Measurements from ENCODE around the gene VANGL2.
A peak's percentile ranks its signal among the peaks of the same experiment; 100 is the strongest.
"Not testable (repeated sequence)": the region's sequence is repeated elsewhere in the genome, so short reads cannot be mapped to it uniquely, and the experiment has no call there.

Gene VANGL2

DNA sequence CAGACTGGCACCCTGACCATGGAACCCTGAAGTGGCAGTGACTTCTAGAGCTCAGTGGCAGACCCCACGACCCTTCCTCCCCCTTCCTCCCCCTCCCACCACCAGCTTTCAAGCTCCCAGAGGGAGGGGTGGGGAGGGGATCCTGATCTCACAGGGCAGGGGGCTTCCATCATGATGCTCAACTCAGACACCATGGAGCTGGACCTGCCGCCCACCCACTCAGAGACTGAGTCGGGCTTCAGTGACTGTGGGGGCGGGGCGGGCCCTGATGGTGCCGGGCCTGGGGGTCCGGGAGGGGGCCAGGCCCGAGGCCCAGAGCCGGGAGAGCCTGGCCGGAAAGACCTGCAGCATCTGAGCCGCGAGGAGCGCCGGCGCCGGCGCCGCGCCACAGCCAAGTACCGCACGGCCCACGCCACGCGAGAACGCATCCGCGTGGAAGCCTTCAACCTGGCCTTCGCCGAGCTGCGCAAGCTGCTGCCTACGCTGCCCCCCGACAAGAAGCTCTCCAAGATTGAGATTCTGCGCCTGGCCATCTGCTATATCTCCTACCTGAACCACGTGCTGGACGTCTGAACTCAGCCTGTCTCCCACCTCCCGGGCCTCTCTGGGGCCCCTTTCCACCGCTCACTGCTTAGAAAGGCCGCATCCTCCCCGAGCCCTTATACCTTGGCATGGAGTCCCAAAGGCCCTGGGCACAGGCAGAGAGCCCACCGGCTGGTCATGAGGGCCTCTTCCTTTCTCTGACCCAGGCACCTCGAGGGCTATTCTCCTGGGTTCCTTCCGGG lies 29.6 kb upstream of the VANGL2 start:
- no peak for DNase-seq

DNA sequence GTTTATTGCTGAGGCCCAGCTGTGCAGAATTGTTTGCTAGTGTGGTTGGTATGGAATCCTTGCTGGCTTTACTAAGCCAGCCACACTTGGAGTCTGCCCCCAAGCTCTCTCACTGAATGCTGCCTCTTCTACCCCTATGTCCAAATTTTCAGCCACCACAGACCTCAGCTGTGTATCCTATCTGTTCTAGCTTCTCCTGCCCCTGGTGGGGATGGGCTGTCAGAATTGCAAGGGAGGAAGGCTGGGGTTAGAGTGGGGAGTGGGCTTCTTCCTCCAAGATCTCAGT lies 29.1 kb upstream of the VANGL2 start:
- no peak for DNase-seq

DNA sequence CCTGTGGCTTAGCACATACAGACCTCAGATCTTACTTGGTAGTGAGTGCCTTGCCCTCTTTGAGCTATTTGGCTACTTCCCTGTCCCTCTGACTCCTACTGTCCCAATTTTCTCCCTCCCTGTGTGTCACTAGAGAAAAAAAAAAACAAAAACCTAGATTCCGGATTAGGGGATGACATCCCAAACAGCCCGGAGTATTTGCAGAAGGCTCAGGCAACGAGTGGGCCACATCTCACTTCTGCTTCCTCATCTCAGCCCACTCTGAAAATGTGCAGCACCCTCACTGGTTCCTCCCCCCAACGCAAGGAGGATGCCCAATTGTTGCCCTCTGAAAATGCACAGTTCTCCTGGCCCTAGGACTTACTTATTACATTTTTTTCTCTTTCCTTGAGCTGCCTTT lies 28.6 kb upstream of the VANGL2 start:
- DNase-seq = peak in 3 of 51 donors; percentile 4 to 12 (median 11)

DNA sequence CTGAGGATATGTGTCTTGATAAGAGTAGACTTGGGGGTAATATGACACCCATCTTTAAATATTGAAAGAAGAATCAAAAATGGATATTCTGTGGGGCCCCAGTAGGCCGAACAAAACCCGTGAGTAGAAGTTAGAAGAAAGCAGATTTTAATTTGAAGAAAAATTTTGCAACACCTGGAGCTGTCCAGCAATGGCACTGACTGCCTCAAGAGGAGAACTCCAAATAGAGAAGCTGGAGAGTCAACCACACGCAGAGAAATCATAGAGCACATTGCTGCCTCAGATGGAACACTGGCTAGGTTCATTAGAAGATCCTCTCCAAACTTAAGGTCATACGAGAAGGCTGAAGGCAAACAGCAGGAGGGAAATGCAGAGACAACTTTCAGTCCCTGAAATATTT lies 26.7 kb upstream of the VANGL2 start:
- DNase-seq = no peak

DNA sequence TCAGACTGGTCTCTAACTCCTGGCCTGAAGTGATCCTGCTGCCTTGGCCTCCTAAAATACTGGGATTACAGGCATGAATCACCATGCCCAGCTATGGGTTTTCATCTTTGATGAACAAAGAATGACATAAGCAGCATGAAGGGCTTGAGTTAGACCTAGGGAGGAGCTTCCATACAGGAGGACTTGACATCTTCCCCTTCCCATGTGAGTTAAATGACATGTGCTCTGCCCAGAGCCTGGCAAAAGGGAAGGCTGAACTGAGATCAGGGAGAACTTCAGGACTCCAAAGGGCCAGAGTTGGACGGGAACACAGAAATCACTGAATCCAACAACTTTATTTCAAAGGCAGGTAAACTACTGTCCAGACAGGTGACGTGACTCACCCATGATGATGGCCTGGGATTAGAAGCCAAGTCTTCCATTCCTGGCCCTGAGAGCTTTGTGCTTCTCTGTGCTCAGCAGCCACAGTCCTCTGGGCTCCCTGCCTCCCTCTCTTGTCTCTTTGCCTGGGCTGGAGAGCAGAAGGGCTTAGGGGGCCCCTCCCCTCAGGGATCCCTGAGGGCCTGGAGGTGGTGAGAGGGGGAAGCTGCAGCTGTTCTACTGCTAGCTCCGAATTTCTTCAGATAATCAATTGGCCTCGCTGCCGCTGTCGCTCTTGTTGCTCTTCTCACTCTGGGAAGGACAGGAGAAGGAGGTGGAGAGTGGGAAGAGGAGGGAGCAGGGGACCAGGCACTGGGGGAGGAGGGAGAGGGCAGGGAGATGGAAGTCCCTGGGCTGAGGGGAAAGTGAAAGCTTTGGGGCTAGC lies 25.9 kb upstream of the VANGL2 start:
- peak in 4 of 51 donors; percentile 5 to 11 (median 8) for DNase-seq

DNA sequence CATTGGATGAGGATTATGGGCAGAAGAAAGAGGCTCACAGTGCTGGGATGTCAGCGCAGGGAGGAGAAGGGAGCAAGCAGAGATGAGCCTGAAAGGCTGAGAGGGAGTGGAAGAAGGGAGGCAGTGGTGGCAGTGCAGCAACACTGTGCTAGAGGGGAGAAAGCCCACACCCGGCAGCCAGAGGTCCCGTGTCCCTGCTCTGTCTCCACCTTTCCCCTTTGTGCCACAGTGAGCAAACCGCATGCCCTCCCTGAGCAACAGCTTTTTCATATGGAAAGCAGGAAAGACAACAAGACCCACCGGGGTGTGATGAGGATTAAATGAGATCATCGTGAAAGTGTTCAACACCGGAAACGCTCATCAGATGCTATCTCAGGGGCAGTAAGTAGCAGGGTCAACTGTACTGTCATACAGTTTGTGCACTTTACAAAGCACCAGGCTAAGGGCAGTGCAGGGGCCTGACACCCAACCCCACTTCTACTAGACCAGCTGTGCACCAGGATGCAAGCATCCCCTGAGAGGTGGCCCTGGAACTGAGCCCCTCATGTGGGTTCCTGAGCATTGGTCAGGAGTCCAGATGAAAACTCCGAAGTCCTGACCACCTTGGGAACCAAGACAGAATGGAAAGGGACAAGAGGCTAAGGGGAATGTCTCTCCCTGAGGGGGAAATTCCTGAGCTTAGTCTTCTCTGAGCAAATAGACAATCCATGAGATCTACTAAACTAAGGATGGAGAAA lies 24.4 kb upstream of the VANGL2 start:
- DNase-seq = peak in 14 of 51 donors; percentile 9 to 79 (median 34)

DNA sequence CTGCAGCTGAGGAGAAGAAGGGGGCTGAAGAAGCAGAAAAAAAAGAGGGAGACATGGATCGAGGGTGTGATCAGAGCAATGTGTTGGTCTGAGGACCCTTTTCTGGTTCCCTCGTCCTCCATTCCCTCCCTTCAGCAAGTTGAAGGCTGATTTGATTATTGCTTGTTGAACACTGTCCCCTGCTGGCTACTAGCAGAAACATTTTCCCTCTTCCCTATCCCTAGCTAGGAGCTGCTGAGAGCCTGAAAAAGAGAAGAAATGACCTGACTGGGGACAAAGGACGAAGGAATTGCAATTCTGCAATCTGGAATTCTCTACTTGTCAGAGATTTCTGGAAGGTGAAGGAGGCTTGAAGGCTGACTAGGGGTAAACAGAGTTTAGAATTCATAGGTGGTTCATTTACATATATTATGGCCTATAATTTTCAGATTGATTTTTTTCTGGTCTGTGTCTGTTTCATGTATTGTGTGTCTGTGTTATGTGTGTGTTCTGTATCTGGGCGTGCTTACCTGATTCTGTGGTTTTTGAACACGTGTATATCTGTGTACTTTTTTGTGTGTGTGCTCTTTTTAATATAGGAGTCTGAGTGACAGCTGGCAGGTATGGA lies 23.7 kb upstream of the VANGL2 start:
- peak in 24 of 51 donors; percentile 6 to 77 (median 31) for DNase-seq

DNA sequence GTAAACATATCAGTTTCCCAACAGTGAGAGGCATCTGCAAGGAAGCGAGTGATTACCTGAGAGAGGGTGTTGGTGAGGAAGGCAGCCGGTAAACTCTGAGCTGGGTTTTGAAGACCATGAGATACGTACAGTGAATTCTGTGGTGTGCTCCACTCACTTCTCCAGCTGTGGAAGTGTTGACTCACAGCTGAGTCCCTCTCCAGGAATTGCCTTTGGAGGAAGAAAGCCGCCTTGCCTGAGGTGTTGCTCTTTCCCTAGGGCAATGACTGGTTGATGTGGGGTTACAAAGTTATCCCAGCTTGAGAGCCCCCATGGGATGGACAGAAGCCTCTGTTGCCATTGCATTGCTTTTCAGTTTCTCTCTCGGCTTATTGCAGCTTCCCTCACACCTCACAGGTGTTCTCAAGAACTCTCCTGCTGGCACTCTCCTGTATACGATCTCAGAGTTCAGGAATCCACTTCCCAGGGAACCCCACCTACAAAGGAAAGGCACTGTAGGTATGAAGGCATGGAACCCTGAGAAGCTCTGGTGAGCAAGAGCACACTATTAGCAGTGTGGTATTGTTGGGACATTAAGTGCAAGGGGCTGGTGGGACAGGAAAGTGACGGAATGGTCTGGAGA lies 22.7 kb upstream of the VANGL2 start:
- no peak for DNase-seq

DNA sequence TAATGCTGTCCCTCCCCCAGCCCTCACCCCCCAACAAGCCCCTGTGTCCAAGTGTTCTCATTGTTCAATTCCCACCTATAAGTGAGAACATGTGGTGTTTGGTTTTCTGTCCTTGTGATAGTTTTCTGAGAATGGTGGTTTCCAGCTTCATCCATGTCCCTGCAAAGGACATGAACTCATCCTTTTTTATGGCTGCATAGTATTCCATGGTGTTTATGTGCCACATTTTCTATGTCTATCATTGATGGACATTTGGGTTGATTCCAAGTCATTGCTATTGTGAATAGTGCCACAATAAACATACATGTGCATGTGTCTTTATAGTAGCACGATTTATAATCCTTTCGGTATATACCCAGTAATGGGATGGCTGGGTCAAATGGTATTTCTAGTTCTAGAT lies 15.6 kb upstream of the VANGL2 start:
- not testable (repeated sequence) for DNase-seq

DNA sequence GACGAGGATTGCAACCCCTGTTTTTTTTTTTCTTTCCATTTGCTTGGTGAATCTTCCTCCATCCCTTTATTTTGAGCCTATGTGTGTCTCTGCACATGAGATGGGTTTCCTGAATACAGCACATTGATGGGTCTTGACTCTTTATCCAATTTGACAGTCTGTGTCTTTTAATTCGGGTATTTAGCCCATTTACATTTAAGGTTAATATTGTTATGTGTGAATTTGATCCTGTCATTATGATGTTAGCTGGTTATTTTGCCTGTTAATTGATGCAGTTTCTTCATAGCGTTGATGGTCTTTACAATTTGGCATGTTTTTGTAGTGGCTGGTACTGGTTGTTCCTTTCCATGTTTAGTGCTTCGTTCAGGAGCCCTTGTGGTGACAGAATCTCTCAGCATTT lies 12.0 kb upstream of the VANGL2 start:
- not testable (repeated sequence) for DNase-seq

DNA sequence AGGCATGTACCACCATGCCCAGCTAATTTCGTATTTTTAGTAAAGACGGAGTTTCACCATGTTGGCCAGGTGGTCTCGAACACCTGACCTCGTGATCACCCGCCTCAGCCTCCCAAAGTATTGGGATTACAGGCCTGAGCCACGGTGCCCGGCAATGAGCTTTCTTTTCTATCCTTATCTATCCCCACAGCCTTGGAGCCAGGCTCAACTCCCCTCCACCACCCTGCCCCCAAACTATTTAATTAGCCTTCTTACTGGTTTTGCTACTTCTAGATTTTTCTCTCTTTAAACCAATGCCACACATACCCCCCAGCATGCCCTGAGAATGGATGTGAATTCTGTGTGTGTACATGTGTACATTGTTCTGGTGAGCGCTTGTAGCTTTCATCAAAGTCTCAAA lies 5.7 kb upstream of the VANGL2 start:
- no peak for DNase-seq

DNA sequence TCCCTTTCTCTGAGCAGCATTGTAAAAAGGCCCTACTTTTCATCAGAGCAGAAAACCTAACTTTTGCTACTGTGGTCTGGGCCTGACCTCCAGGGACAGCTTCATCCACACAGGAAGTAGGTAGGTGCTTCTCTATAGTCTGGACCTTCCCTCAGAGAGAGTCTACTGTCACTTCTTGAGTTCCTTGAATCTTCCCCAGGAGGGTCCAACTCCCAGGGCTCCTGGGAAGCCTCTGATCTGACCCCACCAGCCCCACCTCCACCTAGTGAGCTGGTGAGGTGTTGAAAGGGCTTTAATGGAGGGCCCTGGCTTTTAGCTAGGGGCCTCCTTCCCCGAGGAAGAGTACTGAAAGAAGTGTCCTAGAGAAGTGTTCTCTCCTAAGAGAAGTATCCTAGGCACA lies 2.7 kb upstream of the VANGL2 start:
- no peak for DNase-seq

DNA sequence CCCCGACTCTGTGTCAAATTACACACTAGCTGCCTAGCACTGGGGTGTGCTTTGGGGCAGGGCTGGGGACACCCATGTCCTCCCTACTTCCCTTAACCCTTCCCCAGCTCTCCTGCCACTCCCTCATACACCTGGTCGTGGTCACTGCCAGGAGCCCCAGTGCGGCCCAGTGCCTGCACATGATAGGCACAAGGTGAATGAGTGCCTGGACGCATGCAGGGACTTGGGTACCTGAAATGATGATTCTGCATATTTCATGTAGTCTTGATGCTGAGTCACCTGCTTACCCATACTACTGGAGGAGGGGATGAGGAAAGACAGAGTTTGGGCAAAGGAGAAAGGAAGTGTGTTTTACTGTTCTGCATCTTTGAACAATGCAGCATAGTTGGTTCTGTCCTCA lies 1.5 kb upstream of the VANGL2 start:
- no peak for DNase-seq

DNA sequence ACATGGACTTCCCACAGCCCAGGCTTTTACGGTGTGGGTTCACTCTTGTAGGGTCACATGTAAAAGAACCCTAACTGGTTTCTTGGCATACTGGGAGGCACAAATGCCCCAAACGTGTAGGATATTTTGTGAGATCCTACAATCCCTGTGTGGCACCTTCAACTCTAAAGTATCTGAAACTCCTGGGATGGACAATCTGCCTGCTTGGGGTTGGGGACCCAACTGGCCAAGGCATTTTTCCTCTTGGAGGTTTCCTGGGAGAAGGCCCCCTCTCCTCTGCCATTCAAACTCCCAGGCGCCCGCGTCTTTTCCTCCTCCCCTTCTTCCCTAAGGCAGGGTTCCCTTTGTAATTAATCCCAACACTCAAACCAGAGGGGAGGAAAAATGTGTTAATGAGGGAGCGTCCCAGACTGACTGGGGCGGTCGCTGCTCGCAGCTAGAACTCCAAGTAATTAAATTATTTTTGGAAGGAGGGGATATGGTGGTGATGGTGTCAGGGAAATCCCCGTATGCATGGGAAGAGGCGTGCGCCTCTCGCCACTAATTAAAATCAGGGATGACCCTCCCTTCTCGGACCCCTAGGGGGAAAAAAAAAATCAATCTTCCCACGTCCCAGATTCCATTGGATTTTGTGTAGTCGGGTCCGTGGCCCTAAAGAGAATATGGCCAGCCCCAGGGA lies 681 bp upstream of the VANGL2 start:
- DNase-seq = no peak

DNA sequence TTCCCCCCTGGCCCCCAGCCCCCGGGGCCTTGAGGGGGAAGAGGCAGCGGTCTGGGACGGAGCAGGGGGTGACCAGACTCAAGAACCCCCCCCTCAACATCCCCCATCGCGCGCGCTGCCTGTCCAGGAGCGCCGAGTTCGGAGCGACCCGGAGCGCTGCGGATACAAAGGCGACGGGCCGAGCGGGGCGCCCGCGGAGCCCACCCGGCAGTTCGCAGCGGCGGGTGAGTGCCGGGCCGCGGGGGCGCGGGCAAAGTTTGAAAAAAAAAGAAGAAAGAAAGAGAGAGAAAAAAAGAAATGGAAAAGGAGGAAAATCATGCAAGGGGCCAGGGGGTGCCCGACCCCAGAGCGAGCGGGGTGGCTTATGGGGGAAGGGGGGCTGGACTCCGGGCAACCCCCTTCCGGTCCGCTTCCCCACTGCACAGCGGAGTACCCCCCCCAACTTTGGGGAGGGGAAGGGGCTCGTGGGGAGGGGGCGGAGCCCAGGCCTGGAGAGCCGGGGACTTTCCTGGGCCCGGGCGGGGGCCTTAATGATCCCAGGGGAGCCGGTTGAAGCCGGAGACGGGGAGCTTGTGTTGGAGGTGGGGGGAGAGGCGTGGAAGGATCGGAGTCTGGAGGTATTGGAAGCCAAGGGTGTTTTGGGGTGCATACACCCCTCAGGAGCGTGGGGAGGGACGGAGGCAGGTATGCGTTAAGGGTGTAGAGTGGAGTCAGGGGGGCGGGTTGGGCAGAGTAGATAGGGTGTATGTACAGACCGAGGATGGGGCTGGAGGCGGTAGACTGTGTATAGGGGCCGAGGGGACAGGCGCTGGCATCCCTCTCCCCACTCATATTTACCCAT lies 502 bp downstream of the VANGL2 start:
- peak in 16 of 51 donors; percentile 14 to 63 (median 37) for DNase-seq

DNA sequence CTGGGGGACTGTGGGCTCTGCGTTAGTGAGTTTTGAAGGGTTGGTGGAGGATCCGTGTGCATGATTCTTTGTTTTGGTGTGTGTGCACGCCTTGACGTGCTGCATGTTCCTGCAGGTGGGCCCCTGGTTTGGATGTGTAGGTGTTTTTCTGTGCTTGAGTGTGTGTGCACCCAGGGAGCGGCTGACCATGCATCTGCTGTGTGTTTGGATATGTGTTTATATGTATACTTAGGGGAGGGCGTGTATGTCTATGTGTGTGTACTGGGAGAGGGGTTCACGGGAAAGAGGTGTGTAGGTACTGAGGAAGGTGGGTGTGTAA lies 1.1 kb downstream of the VANGL2 start:
- DNase-seq = peak in 2 of 51 donors; percentile 29 to 37

DNA sequence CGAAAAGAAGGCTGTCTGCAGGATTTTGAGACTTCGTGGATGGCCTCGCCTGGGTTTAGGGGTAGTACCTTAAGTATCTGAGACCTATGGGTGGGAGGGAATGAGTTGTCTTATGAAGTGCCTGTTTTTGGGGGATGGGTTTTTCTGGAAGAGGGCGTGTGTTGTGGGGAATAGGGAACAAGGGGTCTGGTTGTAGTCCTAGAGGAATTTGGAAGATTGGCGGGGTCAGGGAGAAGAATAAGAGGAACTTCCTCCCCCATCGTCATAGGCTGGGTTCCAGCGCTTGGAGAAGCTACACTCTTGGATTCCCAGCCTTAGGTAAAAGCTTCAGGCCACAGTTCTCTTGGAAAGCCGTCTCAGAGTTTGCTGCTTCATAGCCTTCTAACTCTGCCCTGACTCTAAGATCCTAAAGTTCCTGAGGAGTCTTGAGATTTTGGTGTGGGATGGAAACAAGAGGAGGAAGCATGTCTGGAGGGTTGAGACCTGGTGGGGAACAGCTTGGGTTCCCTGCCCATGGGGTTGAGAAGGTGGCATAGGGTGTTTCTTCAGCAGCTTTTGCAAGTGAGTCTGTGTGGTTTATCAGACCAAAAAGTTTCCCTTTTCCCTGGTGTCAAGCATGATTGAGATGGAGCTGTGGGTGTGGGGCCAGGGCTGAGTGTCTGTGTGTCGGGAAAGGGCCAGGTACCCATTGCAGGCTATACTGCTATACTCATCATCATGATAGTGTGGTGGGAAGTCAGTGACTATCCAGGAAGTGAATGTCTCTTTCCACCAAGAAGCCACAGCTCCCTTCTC lies 1.8 kb downstream of the VANGL2 start:
- DNase-seq = no peak

DNA sequence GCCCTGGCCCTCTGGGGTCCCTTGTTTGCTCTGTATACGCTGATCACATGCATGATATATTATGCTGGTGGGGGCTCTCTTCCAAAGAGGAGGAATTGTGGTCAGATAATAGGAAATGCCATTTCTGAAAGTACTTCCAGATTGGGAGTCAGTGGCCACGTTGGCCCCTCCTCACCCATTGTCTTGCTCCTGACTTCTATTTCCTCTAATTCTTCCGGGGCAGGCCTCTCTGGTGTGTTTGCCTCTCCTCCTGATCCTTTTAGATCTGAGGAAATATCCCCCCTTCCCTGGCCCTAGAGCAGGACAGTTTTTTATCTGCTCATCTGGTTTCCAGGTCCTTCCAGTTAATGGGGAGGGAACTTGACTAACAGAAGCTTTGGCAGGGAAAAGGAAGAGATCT lies 2.9 kb downstream of the VANGL2 start:
- no peak for DNase-seq

DNA sequence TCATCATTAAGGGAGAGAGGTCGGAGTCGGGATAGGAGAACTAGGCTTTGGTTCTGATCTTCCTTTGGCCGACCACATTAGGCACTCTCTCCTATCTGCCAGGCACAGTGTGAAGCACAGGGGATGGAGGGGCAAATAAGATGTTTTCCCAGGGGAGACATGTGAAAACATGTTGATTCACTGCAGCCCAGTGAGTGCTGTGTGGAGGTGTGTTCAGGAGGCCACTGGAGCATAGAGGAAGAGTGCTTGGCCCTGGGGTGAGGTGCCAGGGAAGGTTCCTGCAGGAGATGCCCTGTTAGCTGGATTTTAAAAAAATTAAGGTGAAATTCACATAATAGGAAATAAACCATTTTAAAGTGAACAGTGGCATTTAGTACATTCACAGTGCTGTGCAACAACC lies 3.7 kb downstream of the VANGL2 start:
- no peak for DNase-seq
